Measurements from ENCODE around the gene CCDC66.

DNA sequence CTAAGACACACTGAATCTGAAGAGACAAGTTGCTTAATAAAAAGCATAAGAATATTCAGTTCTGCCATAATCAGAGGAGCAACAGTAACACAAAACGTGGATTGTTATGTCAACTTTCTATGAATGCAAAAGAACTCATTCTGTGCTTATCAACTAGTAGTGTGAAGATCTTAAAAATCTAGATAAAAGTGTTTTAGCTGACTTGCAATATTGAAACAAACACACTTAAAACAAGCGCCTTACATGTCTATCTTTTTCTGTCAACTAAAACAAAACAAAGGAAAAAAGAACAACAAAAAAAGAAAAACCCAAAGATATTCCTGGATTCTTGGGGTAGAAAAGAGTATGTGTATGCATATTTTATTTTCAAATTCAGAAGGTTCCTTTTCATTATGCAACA lies 88.4 kb downstream of the CCDC66 start:
- no peak for TF ChIP-seq HDGF (IDR thresholded peaks at IDR 0.05; ENCODE audit: borderline replicate concordance)
- no peak for TF ChIP-seq SUZ12 (IDR thresholded peaks at IDR 0.05)
- TF ChIP-seq FOXA1 (IDR thresholded peaks at IDR 0.05), result no peak

All from HEK293T (cell line).